Medulla oblongata (tissue), 1 donor: ENCODE data around the gene FBXL22.
A peak's percentile ranks its signal among the peaks of the same experiment; 100 is the strongest.

Source experiments
- DNase-seq: peaks from one replicate; pipeline ENCODE4 v3.0.0-alpha.2; 2015; ENCODE audit errors: extremely low spot score

Gene FBXL22, protein sequence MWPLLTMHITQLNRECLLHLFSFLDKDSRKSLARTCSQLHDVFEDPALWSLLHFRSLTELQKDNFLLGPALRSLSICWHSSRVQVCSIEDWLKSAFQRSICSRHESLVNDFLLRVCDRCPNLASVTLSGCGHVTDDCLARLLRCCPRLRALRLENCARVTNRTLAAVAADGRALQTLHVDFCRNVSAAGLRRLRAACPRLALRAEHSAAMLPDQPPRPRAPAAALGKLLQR

DNA sequence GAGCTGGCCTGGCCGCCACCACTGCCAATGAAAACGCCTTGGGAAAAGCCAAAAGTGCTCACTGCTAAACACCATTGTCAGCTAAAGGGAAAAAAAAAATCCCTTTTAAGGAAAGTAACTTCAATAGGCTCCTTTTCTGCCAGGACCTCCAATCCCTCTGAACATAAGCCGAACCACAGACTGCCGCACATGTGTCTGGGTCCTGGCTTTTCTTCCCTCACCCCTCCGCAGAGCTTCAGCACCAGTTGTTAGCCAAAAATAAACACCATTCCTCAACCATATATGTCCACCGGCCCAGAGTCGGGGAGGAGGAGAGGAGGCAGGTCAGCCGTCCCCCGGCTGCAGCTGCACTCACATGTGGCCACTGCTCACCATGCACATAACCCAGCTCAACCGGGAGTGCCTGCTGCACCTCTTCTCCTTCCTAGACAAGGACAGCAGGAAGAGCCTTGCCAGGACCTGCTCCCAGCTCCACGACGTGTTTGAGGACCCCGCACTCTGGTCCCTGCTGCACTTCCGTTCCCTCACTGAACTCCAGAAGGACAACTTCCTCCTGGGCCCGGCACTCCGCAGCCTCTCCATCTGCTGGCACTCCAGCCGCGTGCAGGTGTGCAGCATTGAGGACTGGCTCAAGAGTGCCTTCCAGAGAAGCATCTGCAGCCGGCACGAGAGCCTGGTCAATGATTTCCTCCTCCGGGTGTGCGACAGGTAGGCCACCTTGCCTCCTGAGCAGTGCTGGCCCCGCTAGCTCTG is at the start of gene FBXL22:
Gene FBXL22 (plus strand): TSS at position 350 of the 753 bp plus-strand sequence. CDS start 6 bp downstream, at position 356.
- DNase-seq = peak; percentile 52

DNA sequence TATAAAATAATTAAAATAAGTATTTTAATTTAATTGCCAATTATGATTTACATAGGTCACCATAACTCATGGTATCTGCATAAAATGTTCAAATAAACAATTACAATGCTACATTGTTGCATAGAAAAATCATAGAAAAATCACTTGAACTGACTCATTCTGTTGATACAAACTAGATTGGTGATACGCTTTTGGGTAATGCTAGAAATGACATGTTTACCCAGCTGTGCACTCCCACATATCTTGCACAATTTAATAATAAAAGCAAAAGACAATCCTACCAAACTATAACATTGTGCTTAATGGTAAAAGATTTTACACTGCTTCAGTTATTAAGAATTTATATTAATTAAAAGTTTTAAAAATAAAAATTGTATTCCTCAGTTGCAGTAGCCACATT is 45.8 kb upstream of the FBXL22 start:
- DNase-seq = no peak

DNA sequence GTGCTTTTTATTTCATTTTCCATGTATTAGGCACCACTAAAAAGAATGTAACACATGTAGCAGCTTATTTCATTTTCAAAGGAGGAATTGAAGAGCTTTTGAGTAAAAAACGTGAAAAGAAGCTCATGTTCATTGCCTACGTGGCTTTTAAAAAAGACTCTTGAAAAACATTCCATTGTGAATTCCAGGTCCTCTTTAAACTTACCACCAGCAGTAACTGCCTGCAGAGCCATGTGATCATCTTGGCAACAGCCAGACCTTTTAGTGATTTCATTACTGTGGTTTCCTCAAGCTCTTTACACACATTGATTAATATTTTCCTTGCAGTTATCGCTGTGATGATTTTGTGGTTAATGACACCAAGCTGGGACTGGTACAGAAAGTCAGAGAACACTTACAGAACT is 43.8 kb upstream of the FBXL22 start:
- DNase-seq = peak; percentile 30

DNA sequence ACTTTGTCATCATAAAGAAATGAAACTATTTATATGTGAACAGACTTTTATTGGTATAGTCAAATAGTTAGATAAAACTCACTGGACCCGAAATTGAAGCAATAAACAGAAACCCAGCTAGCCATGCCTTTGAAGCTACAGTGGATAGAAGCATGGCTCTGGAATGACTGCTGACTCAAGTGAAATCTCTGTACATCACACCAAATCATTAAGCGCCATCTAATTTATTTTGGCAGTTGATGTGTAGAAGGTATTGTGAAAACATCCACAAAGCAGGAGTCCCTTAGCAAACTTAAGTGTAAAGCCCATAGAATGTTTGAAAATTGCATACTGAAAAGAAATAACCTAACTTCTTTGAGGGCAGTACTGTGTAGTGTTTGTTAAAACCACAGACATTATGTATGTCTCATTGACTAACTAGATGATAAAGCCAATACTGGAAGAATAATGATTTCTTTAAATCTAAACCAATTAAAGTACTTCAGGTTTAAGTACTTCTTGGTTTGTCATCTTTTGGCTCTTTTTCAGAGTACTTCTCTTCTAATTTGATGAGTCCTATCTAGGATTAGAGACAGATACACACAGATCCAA is 42.8 kb upstream of the FBXL22 start:
- DNase-seq = no peak

DNA sequence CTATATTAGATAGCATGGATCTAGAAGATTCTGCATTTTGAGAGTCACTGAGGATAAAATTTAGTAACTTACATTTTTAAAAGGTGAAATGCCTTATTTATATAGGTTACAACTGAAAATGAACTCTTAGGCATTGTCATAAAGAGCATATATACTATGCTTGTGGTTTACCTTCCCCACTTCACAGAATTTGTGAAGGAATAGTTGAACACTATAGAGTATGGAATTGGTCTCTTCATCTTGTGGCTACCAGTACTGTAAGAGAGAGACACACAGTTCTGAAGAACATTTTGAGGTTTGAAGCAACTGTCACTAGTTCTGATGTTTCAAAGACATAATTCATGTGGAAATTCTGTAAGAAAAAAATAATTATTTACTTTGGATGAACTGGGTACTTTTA is 41.7 kb upstream of the FBXL22 start:
- no peak for DNase-seq

DNA sequence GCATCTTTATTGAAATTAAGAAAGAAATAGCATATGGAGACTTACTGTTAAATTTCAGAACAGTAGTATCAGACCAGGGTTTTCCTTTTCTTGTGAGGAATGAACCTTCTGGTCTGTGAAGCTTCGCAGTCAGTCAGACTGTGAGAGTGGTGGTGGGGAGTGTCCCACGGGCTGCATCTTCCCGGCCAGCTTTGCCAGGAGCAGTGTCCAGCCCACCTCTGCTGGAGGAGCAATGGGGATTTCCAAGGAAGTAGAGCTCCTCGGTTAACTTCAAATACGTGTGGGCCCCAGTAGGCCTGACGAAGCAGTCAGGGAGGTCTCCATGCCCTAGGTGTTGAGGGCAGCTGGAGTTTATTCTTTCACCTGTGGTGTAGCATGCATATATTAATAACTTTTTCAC is 40.9 kb upstream of the FBXL22 start:
- no peak for DNase-seq

DNA sequence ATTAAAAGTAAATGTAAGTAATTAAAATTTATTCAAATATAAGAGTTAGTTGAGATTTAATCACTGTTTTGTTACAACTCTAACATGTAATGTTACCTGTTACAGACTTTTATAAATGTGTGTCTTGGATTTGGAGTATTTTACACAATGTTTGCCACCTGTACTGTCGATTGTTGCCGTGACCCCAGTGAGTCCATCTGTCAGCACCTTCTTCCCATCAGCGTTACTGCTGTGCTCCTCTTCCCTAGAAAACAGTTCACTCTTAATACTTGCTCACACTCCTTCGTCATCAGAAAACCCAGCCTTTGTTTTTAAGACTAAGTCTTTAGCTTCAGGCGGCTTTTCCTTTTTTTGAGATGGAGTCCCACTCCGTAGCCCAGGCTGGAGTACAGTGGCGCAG is 40.5 kb upstream of the FBXL22 start:
- DNase-seq = no peak

DNA sequence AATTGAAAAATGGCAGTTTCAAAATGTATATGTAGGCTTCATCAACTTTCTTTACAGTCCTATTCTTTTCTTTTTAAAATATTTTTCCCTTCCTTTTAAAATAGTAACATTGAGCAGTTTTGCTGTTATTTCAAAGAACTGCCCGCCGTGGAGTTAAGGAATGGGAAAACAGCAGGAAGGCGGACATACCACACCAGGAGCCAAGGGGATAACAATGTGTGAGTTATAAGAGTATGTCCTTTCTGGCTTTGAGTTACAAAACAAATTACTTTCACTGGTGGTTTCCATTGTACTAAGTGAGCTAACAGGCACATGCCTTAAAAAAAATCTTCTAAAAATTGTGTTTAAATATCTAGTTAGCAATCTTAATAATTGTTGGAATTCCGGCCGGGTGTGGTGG is 37.4 kb upstream of the FBXL22 start:
- no peak for DNase-seq

DNA sequence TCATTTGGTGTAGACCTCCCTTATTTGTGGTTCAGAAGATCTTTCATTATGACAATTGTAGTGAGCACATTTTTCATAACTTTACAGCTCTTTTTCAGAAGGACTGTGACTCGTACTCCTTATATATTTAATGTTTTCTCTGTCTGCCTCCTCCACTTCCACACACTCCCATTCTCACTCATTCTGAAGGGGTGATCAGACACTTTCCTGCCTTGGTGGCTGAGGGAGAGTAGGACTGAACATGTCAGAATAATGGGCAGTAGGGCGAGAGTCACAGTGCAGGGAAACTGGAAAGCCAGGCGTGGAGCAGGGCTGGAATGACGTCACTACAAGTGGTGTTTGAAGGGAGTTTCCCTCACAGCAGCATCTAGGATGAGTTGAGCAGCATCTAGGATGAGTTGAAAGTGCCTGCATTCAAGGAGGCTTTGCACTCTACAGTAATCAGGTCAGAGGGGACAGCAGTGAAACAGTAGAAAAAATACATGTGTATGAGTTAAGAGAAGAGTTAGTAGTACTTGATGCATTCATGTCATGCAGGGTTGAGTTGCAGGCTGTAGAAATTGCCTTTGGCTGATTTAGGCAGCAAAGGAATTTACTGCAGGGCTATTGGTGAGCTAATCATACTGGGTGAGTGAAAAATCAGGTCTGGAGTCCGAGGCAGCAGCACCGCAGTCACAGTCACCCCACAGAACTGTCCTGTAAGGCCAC is 36.3 kb upstream of the FBXL22 start:
- DNase-seq = no peak

DNA sequence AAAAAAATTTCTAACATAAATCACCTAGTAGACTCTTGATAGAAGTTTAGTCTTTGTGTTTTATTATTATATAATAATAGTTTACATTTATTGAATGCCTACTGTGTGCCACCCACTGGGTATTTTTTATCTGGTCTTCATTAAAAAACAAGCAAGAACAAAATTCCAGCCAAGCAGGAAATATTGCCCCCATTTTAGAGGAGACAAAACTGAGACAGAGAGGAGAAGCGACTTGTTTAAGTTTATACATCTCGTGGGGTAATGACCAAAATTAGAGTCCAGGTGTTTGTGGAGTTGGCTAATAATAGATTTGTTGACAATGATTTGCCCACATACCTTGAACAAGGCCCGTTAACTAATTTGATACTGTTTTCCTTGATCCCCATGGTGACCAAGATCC is 33.1 kb upstream of the FBXL22 start:
- DNase-seq = no peak

DNA sequence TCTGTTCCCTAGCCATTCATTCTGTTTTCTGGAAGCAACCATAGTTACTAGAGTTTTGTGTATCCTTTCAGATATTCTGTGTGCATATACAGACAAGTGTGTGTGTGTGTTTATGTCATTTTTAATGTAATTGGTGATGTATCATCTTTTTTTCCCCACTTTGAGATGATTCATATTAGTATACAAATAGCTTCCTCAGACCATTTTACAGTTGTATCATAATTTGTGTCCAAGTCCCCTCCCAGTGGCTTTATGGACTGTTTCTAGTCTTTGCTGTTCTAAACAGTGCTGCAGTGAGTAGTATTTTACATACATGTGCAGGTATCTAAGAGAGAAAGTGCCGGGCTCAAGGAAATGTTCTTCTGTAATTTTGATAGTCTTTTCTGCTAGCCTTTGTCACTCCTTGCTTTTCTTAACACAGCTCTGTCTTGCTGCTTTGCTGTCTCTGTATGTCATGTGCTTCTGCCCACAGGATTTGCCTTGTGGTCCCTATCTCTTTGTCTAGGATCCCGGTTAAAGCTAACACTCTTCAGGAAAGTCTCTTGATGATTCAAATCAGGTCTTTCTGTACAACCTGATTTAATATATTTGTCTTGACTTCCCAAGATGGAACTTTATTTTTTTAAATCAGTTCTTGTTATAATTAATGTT is 31.5 kb upstream of the FBXL22 start:
- no peak for DNase-seq

DNA sequence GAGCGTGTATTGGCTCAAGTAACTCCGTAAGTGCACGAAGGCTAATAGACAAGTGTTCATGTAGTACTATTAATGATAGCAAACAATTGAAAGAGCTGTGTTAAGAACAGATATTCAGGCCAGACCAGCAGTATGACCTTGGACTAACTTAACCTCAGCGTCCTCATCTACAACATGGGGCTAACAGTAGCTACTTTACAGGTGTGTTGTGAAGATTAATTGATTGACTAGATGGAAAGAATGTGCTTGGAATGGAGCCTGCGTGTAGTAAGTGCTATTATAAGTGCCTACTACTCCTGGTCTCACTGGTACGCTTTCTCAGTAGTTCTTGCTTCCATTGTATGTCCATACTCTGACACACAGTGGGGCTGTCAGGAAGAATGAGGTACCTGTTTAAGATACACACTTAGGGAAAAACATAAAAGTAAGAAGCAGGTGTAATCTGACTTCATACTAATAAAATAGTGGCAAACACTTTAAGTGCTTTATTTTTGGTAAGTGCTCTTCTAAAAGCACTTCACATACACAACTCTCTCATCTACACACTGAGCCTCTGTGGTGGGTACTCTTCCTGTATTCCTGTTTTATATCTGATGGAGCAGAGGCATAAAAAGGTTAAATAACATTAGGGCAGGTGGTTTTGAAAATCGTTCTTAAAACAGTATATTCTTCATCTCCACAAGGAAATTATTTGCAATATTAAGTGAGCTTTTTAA is 24.3 kb upstream of the FBXL22 start:
- DNase-seq = no peak

DNA sequence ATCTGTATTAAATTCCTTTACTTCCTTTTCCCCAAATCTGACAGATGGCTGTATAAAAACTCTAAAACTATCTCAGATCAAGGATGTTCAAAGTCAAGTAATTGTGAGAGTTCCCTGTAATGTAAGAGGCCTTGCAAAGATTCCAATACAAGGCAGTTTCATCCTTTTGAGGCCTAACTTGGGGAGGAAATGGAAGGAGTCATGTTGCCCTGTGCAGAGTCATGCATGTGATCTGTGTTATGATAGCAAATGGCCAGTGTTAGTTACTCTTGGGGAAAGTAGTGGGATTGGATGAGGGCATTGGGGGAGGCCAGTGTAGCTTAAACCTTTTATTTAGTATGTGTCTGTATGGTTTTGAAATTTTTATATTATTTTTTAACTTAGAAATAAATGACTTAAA is 23.7 kb upstream of the FBXL22 start:
- DNase-seq = no peak

DNA sequence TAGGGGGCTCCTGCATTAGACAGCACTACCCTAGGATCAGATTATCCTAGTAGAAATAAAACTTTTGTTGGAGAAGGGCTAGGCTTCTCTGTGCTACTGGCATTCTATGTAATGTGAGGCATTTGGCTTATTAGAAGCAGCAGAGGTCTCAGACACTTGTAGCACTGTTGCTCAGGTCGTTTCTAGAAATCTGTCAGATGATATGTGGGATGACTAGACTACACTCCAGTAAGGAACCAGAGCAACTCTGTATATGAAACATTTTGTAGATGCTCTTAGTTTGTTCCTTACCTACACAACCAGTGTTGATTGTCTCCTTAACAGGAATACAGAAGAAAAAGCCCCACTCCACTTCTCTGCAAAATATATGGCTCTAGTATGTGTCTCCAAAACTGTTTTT is 21.9 kb upstream of the FBXL22 start:
- no peak for DNase-seq

DNA sequence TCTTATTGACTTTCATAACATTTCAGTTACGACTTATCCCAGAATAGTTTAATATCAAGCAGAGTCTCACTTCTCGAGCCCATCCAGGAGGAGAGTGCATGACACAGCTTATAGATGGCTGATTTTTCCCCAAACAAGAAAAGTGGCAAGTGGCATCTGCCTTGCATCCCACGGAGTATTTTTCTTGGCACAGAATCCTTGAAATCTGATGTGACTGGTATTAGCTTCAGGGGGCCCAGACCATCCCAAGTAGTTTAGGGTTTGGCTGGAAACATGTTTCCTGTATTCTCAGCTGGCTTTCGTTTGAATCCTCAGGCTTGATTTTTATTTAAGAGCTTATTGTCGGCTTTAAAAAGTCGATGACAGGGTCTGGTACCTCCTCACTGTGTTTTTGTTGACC is 20.7 kb upstream of the FBXL22 start:
- DNase-seq = no peak

DNA sequence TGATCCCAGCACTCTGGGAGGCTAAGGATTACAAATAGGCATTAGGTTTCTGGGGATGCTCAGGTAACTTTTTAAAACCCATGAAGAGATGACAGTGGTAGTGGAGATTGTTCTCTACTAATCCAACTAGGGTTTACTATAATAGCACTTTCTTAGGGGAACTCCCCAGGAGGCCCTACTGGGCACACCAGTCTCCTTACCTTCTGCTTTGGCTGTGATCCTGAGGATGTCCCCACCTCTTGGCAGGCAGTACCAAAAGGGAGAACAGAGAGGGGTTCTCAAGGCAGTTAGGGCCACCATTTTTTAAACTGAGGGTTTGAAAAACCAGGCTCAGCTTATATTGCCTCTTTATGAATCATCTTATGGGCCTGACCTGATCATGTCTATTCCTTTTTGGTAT is 15.0 kb upstream of the FBXL22 start:
- DNase-seq = no peak

DNA sequence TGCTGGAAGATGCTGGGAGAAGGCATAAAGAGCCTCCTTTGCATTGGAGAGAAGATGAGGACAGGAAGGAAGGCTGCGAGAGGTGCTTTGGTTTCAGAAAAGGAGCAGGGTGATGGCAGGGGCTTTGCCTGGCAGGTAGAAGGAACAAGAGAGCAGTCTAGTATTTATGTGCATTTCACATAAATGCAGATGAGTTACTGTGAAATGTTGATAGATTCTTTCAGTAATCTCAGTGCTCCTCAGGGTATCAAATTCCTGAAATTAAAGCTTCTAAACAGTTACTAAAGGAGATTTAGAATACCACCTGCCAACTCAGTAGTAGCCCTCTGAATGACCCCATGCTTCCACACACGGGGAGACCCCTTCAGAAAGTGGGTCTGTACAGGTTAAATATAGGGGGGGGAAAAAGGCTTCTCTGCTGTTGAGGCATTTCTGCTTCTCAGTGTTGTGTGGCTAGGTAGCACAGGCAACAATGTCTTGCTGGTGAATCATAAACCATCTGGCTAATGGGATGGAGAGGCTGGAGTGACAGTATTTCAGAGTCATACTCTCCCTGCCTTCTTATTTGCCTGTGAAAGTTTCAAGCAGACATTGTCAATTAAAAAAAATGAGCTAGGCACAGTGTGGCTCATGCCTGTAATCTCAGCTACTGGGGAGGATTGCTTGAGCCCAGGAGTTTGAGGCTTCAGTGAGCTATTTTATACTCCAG is 14.3 kb upstream of the FBXL22 start:
- DNase-seq = no peak

DNA sequence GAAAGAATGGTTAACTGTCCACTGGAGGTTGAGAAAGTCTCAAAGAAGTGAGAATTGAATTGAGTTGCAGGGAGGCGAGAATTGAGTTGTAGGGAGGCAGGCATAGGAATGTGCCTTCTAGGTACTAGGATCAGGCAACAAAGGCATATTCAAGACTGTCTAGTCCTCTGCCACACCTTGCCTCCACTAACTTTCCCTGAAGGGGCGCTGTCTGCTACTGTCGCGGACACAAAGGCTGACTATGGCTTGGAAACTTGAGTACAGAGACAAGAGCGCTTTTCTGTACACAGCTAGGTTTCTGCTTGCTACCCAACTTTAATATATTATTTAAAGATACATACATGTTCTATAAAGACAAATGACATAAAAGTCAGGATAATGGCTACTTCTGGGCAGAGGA is 10.4 kb upstream of the FBXL22 start:
- no peak for DNase-seq

DNA sequence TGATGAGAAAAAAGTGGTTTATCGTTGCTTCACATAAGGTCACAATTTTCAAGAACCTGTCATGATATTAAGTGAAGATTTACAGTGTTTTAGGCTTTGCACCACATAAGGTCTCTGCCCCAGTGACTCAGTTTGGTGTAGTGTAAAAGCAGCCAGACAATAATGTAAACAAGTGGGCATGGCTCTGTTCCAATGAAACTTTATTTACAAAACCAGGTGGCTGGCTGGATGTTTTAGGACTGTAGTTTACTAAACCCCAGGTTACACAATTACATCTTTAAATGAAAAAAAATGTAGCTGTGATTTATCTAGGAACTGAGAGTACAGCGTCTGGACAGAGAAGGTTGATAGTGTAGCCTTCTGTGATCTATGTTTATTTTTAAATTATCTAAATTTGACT is 9.7 kb upstream of the FBXL22 start:
- no peak for DNase-seq

DNA sequence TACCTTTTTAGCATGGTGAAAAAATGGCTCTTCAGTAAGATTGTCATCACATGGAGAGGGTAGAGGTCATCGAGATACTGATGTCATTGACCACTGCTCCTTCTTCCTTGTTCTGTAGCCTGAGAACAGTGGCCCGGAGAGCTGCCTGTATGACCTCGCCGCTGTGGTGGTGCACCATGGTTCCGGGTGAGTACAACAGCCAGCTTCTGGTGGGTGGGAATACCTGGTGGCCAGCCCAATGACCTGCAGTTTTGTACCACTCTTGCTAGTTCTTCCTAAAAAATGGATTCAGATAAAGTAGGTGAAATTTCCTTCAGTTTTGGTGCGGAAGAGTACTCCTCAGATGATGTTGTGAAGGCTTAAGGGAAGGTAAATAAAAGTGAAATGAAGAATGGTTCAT is 8.4 kb upstream of the FBXL22 start:
- DNase-seq = no peak
